Inflammatory macrophage (primary cell): ENCODE measurements around the gene NSDHL.
"Not testable (repeated sequence)": the region's sequence is repeated elsewhere in the genome, so short reads cannot be mapped to it uniquely, and the experiment has no call there.

Source experiments
- DNase-seq, 2 donors: peaks; one replicate each; pipeline ENCODE4 v3.0.0-alpha.2; 2020 to 2022

The NSDHL gene

GRCh38 chrX:152895724-152896420 lies 65.0 kb downstream of the NSDHL start:
- DNase-seq: no peak

- peak in 1 of 2 donors; percentile 7 for DNase-seq
Measured at GRCh38 chrX:152896450-152896849, 65.6 kb downstream of the NSDHL start.

GRCh38 chrX:152897222-152898131 lies 66.6 kb downstream of the NSDHL start, which contains the start of gene ZNF185:
Gene ZNF185, plus strand, starts transcription at chrX:152898067. Its CDS starts 16,423 bp downstream, at chrX:152914490.
- DNase-seq: no peak

GRCh38 chrX:152898442-152898841 lies 67.6 kb downstream of the NSDHL start:
- DNase-seq: no peak

- no peak for DNase-seq
Measured at GRCh38 chrX:152899111-152899873, 68.4 kb downstream of the NSDHL start.

GRCh38 chrX:152899874-152900719 lies 69.2 kb downstream of the NSDHL start:
- DNase-seq: no peak

- DNase-seq: no peak
Measured at GRCh38 chrX:152900937-152901445, 70.1 kb downstream of the NSDHL start.

GRCh38 chrX:152901816-152902501 lies 71.1 kb downstream of the NSDHL start:
- no peak for DNase-seq

- no peak for DNase-seq
Measured at GRCh38 chrX:152902502-152902820, 71.6 kb downstream of the NSDHL start.

GRCh38 chrX:152903589-152903988 lies 72.7 kb downstream of the NSDHL start:
- DNase-seq: no peak

GRCh38 chrX:152904151-152905080 lies 73.6 kb downstream of the NSDHL start:
- DNase-seq: peak; percentile 37 to 52

GRCh38 chrX:152905081-152905420 lies 74.2 kb downstream of the NSDHL start:
- DNase-seq: no peak

GRCh38 chrX:152907084-152907651 lies 76.3 kb downstream of the NSDHL start:
- DNase-seq: no peak

GRCh38 chrX:152908486-152908885 lies 77.6 kb downstream of the NSDHL start:
- no peak for DNase-seq

GRCh38 chrX:152910018-152910417 lies 79.2 kb downstream of the NSDHL start:
- not testable (repeated sequence) for DNase-seq

- no peak for DNase-seq
Measured at GRCh38 chrX:152912106-152912505, 81.2 kb downstream of the NSDHL start.

GRCh38 chrX:152912641-152913040 lies 81.8 kb downstream of the NSDHL start:
- no peak for DNase-seq

- DNase-seq: peak; percentile 48 to 58
Measured at GRCh38 chrX:152913346-152913745, 82.5 kb downstream of the NSDHL start.

GRCh38 chrX:152913910-152914309 lies 83.0 kb downstream of the NSDHL start:
- DNase-seq: no peak
